ENCODE results near the gene NXNL1.

DNA sequence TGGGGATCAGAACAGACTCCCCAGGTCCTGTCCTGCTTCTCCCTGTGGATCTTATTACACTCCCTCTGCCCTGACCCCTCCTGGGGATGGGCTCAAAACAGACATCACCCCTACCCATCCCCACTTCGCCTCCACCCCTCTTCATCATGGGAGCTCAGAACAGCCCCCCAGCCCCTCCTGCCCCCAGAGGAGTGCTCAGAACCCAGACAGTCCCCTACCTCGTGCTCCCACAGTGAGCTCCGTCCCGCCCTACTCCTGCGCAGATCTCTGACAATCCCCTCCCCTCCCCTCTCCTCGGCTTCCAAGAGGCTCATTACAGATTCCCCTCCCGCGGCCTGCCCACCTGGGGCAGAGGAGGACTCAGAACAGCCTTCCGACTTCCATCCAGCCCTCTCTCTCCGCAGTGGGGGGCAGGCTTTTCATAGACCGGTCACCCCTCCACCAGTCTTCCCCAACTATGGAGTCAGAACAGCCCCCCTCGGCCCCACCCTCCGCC, 6.1 kb downstream of the NXNL1 start:
- TF ChIP-seq SUZ12 (IDR thresholded peaks at IDR 0.05; ENCODE audit: extremely low read depth, insufficient read depth, insufficient read length): no peak
- no peak for TF ChIP-seq YY1 (IDR thresholded peaks at IDR 0.05; ENCODE audit: insufficient read depth, insufficient read length)

Measured in NT2/D1 (cell line).